OCI-LY7 (cell line): Measurements from ENCODE around the gene MACF1. TPM values are rescaled to one million over a fixed set of nuclear protein-coding genes. Genes with fewer than 3 reads are reported as not detected.

ENCODE experiments used
- BruUV-seq: library from RNA; stranded (reverse); fragments of 400-500 nt; replicated peaks from 2 replicates; lab custom pipeline; 2021; lab: Mats Ljungman, UMichigan
- CTCF ChIA-PET: fragments of 300-600 bp; sonication (Branson Sonifier 250); formaldehyde crosslinking; loops from one replicate; lab custom pipeline; 2022; ENCODE audit warnings: antibody characterized with exemption; ENCODE audit not compliant: unreplicated experiment; lab: Charles Lee
- POLR2A ChIA-PET: fragments of 300-600 bp; sonication (Branson Sonifier 250); formaldehyde crosslinking; loops from one replicate; lab custom pipeline; 2022; ENCODE audit warnings: antibody characterized with exemption; lab: Charles Lee
- DNase-seq: peaks from one replicate; pipeline ENCODE4 v3.0.0-alpha.2; 2015; ENCODE audit warnings: low spot score
- H2AFZ ChIP-seq: fragments of 200-600 bp; sonication (generic), shearing (Covaris generic); 2 replicates; pipeline ENCODE4 v1.6.1; 2014; ENCODE audit warnings: mild to moderate bottlenecking, antibody characterized with exemption, low read length, moderate library complexity
- H3K27ac ChIP-seq: fragments of 200-600 bp; sonication (generic); 2 replicates; pipeline ENCODE4 v1.5.1; 2014; ENCODE audit warnings: mixed run types, low read depth, mild to moderate bottlenecking, moderate library complexity, low read length, inconsistent platforms; ENCODE audit not compliant: poor library complexity, severe bottlenecking
- H3K36me3 ChIP-seq: fragments of 200-600 bp; sonication (generic); 2 replicates; pipeline ENCODE4 v1.6.1; 2014; ENCODE audit warnings: mild to moderate bottlenecking, antibody characterized with exemption, low read length, moderate library complexity, mixed read lengths; ENCODE audit not compliant: insufficient read depth
- H3K4me1 ChIP-seq: fragments of 200-600 bp; sonication (generic); 2 replicates; pipeline ENCODE4 v1.5.1; 2014; ENCODE audit warnings: mild to moderate bottlenecking, low read length; ENCODE audit not compliant: insufficient read depth, poor library complexity, severe bottlenecking
- H3K4me2 ChIP-seq: fragments of 200-600 bp; sonication (generic); 2 replicates; pipeline ENCODE4 v1.6.1; 2014; ENCODE audit warnings: mild to moderate bottlenecking, low read length
- H3K4me3 ChIP-seq: fragments of 200-600 bp; sonication (generic); 2 replicates; pipeline ENCODE4 v1.5.1; 2014; ENCODE audit warnings: mild to moderate bottlenecking, low read depth, low read length; ENCODE audit not compliant: poor library complexity, severe bottlenecking
- H3K79me2 ChIP-seq: fragments of 200-600 bp; sonication (generic); 2 replicates; pipeline ENCODE4 v1.6.1; 2016; ENCODE audit warnings: low read depth, mild to moderate bottlenecking, low read length, moderate library complexity, mixed read lengths; ENCODE audit not compliant: insufficient read depth
- H3K9me2 ChIP-seq: fragments of 200-600 bp; sonication (generic); 2 replicates; pipeline ENCODE4 v1.6.1; 2016; ENCODE audit warnings: mild to moderate bottlenecking, low read length, mixed read lengths; ENCODE audit not compliant: insufficient read depth
- H3K9me3 ChIP-seq: fragments of 200-600 bp; sonication (generic); 2 replicates; pipeline ENCODE4 v1.6.1; 2014; ENCODE audit warnings: mild to moderate bottlenecking, mixed run types, low read length, mixed read lengths
- H4K20me1 ChIP-seq: fragments of 200-600 bp; sonication (generic); 2 replicates; pipeline ENCODE4 v1.6.1; 2014; ENCODE audit warnings: mild to moderate bottlenecking, antibody characterized with exemption, low read length, moderate library complexity, mixed read lengths; ENCODE audit not compliant: insufficient read depth
- EZH2phosphoT487 ChIP-seq: fragments of 200-600 bp; sonication (generic); IDR thresholded peaks from 2 replicates; pipeline ENCODE4 v1.6.1; 2018; ENCODE audit warnings: low read depth, borderline replicate concordance, mild to moderate bottlenecking, mixed run types, antibody characterized with exemption, low read length, moderate library complexity, mixed read lengths
- intact Hi-C: fragments of 100-400 bp; cut with micrococcal nuclease; formaldehyde crosslinking; loops from one replicate; pipeline ENCODE4 v1.10.0; 2022; ENCODE audit not compliant: unreplicated experiment
- total RNA-seq, 2 experiments: library from RNA; depleted of rRNA in 1 of 2; stranded (reverse); fragments of >200 nt in 1 of 2; shearing (Covaris generic) in 1 of 2; gene quantifications; 2 replicates each; pipeline ENCODE4 v1.2.3, GENCODE V29; 2014 to 2022
- TF ChIP-seq, protein P1 (sequence below): fragments of 200-600 bp; sonication (generic); conservative IDR thresholded peaks from 2 replicates; pipeline ENCODE4 v1.5.1; 2014; ENCODE audit warnings: mild to moderate bottlenecking, antibody characterized with exemption, low read length, moderate library complexity, mixed read lengths

MACF1 gene
- total RNA-seq, 2 experiments from 2014 or later, result 211 to 220 TPM

- Histone ChIP-seq H3K27ac (no peak overlapping the region), H3K36me3 (peaks cover 87% of the 10 kb centered on the region), H2AFZ (no peak overlapping the region), H3K4me1 (no peaks in the 10 kb centered on the region), H3K4me3 (no peak overlapping the region), H3K79me2 (no peaks in the 10 kb centered on the region), H4K20me1 (no peaks in the 10 kb centered on the region), H3K9me3 (no peaks in the 10 kb centered on the region), H3K4me2 (no peak overlapping the region), H3K9me2 (no peaks in the 10 kb centered on the region)
- ChIA-PET CTCF (no interaction called here), POLR2A (no interaction called here)
- no TSS peak for BruUV-seq
- intact Hi-C loops, result no loop called here
- TF ChIP-seq, protein P1, sequence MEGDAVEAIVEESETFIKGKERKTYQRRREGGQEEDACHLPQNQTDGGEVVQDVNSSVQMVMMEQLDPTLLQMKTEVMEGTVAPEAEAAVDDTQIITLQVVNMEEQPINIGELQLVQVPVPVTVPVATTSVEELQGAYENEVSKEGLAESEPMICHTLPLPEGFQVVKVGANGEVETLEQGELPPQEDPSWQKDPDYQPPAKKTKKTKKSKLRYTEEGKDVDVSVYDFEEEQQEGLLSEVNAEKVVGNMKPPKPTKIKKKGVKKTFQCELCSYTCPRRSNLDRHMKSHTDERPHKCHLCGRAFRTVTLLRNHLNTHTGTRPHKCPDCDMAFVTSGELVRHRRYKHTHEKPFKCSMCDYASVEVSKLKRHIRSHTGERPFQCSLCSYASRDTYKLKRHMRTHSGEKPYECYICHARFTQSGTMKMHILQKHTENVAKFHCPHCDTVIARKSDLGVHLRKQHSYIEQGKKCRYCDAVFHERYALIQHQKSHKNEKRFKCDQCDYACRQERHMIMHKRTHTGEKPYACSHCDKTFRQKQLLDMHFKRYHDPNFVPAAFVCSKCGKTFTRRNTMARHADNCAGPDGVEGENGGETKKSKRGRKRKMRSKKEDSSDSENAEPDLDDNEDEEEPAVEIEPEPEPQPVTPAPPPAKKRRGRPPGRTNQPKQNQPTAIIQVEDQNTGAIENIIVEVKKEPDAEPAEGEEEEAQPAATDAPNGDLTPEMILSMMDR, result no peak
- TF ChIP-seq EZH2phosphoT487, result no peak
- DNase-seq, result no peak
Observed at GRCh38 chr1:39344394-39345154, 140.1 kb downstream of the MACF1 start.

DNA sequence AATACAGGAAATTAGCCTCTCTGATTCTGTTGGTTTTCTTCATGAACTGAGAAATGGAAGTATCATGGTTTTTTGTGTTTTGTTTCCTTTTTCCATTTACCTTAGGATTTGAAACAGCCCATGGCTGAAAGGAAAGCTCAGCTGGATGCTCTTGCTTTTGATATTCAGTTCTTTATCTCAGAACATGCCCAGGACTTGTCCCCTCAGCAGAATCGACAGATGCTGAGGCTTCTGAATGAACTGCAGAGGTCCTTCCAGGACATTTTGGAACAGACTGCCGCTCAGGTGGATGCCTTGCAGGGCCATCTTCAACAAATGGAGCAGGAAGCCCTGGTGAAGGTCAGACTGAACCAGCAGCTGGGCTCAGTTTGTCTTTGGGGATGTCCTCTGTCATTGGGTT is 142.4 kb downstream of the MACF1 start:
- POLR2A ChIA-PET, result no interaction called here
- H3K79me2 ChIP-seq, result no peaks in the 10 kb centered on the region

More for the DNA sequence above, 142.4 kb downstream of the MACF1 start:
- TF ChIP-seq, protein P1, result no peak
- TF ChIP-seq EZH2phosphoT487, result no peak
- intact Hi-C loops, result no loop called here
- no peaks in the 10 kb centered on the region for H3K9me3 ChIP-seq
- no peak overlapping the region for H3K27ac ChIP-seq
- peaks cover 87% of the 10 kb centered on the region for H3K36me3 ChIP-seq
- H3K4me1 ChIP-seq, result no peaks in the 10 kb centered on the region
- CTCF ChIA-PET, result no interaction called here
- H4K20me1 ChIP-seq, result no peaks in the 10 kb centered on the region
- no TSS peak for BruUV-seq
- no peaks in the 10 kb centered on the region for H3K9me2 ChIP-seq
- no peak overlapping the region for H3K4me3 ChIP-seq
- DNase-seq, result no peak
- H3K4me2 ChIP-seq, result no peak overlapping the region
- H2AFZ ChIP-seq, result no peak overlapping the region
